Measurements from ENCODE around the gene S100A10. TPM values are rescaled to one million over a fixed set of nuclear protein-coding genes. Genes with fewer than 3 reads are reported as not detected.

S100A10 gene
- total RNA-seq, 2 experiments from 2014 or later, result 333 to 424 TPM

DNA sequence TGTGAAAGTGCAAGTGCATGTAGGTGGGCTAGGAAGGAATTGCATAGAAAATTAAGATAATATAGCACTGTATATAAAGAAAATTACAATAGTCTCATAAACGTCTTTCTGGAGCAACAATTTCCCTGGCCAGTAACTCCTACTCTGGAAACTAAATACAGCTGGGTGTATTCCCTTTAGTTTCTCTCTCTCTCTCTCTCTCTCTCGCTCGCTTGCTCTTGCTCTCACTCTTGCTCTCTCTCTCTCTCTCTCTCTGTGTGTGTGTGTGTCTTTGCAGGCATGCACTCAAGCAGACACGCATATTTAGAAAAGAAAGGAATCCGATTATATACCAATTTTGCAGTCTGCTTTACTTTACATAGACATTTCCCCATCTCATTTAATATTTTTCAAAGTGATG is 14.7 kb downstream of the S100A10 start:
- Mint-ChIP-seq H3K27ac (no peak overlapping the region), H3K4me3 (no peak overlapping the region), H3K9me3 (ENCODE audit: low read depth) (no peaks in the 10 kb centered on the region), H3K4me1 (peaks cover 23% of the 10 kb centered on the region), H3K27me3 (peaks cover 15% of the 10 kb centered on the region), H3K36me3 (peaks cover 38% of the 10 kb centered on the region)
- DNase-seq (no peak), ATAC-seq (no peak)
- CTCF ChIA-PET, result interaction anchor here (0.6 to 13.7 kb wide), 3 partner anchors 11 to 895 kb away, joined by 3 to 174 read pairs (median 24); partner anchors contain the start of gene S100A10

DNA sequence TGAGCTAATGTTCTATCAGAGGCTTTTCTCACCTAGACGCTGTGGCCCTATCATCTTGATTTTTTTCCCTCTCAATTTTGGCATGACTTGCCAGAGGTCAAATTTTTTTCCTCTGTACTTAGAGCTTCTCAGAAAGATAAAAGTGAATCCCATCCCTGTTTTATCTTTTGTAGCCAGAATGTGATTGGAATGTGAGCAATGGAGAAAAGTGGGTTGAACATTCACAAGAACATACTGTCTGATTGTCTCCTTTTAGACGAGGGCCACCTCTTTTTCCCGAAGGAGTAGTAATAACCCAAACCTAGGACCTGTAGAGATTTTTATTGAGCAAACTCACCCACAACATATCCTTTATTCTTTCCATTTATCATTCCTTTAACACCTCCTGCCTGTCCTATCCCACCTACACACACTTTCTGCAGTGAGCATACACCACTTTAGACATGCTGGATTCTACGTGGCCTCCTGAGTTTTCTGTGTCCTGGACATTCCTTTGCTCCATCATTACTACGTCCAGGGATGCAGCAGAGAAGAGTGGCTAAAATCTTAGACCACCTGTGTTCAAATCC is 15.9 kb downstream of the S100A10 start:
- no peak overlapping the region for H3K4me3 Mint-ChIP-seq
- ATAC-seq (no peak), DNase-seq (no peak)
- CTCF ChIA-PET, result interaction anchor here (0.7 to 3.8 kb wide), 6 partner anchors 10 to 24 kb away, joined by 3 to 24 read pairs (median 8); partner anchors contain the start of gene S100A10
- H3K9me3 Mint-ChIP-seq (ENCODE audit: low read depth), result no peaks in the 10 kb centered on the region
- H3K27ac Mint-ChIP-seq, result no peak overlapping the region
- H3K36me3 Mint-ChIP-seq, result peaks cover 26% of the 10 kb centered on the region
- H3K27me3 Mint-ChIP-seq, result peaks cover 17% of the 10 kb centered on the region
- H3K4me1 Mint-ChIP-seq, result peaks cover 21% of the 10 kb centered on the region

DNA sequence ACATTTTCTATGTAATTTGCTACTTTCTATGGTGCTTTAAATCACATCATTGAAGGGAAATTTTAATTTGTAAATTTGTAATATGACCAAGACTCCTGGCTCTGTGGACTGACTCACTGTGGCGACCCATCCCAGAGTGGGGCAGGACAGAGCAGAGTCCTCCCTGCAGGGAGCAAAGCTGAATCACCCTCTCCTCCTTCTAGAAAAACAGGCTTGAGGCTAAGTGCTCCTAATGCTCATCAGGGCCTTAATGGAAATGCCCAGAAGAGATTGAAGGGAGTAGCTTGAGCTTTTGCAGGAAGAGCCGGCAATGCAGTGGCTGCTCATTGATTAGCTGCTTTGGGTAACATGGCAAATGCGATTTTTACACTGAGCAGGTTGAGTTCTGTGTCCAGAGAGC is 16.8 kb downstream of the S100A10 start:
- no peak overlapping the region for H3K4me3 Mint-ChIP-seq
- no peak overlapping the region for H3K27ac Mint-ChIP-seq
- no peaks in the 10 kb centered on the region for H3K9me3 Mint-ChIP-seq (ENCODE audit: low read depth)
- peaks cover 22% of the 10 kb centered on the region for H3K4me1 Mint-ChIP-seq
- ATAC-seq, result no peak
- peaks cover 17% of the 10 kb centered on the region for H3K27me3 Mint-ChIP-seq
- H3K36me3 Mint-ChIP-seq, result peaks cover 19% of the 10 kb centered on the region
- CTCF ChIA-PET, result interaction anchor here (0.8 to 3.8 kb wide), 8 partner anchors 9 to 72 kb away, joined by 3 to 24 read pairs (median 4); partner anchors contain the start of gene S100A10
- no peak for DNase-seq

DNA sequence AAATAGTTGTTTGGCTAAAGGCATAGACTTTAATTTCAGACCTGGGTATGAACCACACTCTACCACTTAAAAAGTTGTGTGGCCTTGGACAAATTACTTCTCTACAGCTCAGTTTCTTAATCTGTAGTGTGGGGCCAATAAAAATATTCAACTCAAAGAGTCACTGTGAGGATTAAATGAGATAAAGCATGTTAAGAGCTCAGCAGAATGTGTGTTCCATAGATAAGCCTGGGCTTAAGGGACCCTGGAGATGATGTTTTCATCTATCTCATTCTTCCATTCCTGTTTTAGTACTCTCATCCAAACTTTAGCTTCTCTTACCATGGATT is 17.7 kb downstream of the S100A10 start:
- CTCF ChIA-PET, result interaction anchor here (0.8 to 3.8 kb wide), 7 partner anchors 8 to 73 kb away, joined by 3 to 24 read pairs (median 5); no protein-coding TSS in a partner anchor
- Mint-ChIP-seq H3K9me3 (ENCODE audit: low read depth) (no peaks in the 10 kb centered on the region), H3K4me3 (no peak overlapping the region), H3K27ac (no peak overlapping the region), H3K4me1 (peaks cover 20% of the 10 kb centered on the region), H3K36me3 (peaks cover 10% of the 10 kb centered on the region), H3K27me3 (peaks cover 17% of the 10 kb centered on the region)
- no peak for DNase-seq
- ATAC-seq, result no peak

DNA sequence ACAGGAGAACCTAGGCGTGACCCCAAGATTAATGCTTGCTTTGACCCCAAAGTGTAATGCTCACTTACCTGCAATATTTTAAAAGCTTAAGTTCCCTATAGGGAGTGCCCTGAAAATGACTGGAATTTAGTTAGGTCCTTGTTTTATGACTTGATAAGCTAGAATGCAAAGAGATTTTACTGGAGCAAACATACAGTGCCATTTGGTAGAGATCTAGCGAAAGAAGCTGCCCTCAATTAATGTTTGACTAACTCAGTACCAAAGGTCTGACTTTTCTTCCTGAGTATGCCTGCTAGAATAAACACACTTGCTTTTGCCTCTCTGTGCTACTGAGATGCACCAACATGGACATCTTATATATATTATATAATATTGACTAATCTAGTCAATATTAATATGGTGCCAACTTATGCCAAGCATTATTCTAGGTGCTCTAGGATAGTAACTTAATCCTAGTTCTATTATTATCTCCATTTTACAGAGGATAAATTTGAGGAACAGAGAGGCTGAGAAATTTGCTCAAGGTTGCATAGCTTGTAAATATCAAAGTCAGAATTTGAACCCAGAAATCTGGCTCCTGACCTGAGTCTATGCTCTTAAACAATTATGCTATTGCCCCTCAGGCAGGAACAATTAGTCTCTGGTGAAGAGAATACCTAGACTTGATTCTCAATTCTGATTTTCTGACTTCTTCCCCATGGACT is 18.2 kb downstream of the S100A10 start:
- Mint-ChIP-seq H3K4me3 (no peak overlapping the region), H3K27me3 (peaks cover 17% of the 10 kb centered on the region)
- CTCF ChIA-PET, result interaction anchor here (0.8 to 3.8 kb wide), 7 partner anchors 8 to 27 kb away, joined by 3 to 24 read pairs (median 5); no protein-coding TSS in a partner anchor

DNA sequence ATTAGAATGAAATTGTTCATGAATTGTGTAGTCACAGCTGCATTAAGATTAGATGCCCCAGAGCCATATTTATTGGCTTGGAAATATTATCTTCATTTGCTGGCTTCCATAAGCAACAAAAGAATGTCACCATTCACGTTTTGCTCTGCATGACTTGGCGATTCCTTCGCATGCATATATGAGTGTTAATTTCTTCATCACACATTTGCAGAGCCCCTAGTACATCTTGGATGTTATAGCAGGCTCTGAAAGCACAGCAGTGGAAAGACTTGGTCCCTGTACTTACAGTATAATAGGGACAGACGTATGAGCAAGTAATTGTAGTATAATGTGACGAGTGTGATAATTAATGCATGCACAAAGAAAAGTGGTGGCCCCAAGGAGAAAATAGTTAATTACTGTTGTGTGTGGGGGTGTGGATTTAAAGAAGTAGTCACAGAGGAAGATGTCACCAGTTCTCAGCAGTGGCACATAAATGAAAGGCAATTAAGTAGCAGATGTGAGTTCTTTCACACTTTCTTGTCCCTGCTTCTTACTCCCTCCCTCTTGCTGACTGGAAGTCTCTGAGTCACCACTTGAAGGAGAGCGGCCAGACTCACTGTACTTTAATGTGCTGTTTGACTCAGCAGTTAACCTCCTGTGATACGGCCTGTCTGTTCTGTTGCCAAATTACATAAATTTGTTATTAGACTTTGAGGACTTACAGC is 21.0 kb downstream of the S100A10 start:
- Mint-ChIP-seq H3K9me3 (ENCODE audit: low read depth) (no peaks in the 10 kb centered on the region), H3K4me1 (peaks cover 23% of the 10 kb centered on the region), H3K27ac (no peak overlapping the region), H3K4me3 (no peak overlapping the region), H3K27me3 (peaks cover 15% of the 10 kb centered on the region), H3K36me3 (no peaks in the 10 kb centered on the region)
- ATAC-seq, result peak; percentile 92
- DNase-seq, result peak; percentile 71
- CTCF ChIA-PET, result interaction anchor here (0.8 to 15.6 kb wide), 3 partner anchors 11 to 40 kb away, joined by 4 to 522 read pairs (median 5); partner anchors contain the start of gene S100A10

More for the DNA sequence above, 18.2 kb downstream of the S100A10 start:
- peaks cover 6% of the 10 kb centered on the region for H3K36me3 Mint-ChIP-seq
- no peak for ATAC-seq
- no peak overlapping the region for H3K27ac Mint-ChIP-seq
- peaks cover 20% of the 10 kb centered on the region for H3K4me1 Mint-ChIP-seq
- no peak for DNase-seq
- H3K9me3 Mint-ChIP-seq (ENCODE audit: low read depth), result no peaks in the 10 kb centered on the region

DNA sequence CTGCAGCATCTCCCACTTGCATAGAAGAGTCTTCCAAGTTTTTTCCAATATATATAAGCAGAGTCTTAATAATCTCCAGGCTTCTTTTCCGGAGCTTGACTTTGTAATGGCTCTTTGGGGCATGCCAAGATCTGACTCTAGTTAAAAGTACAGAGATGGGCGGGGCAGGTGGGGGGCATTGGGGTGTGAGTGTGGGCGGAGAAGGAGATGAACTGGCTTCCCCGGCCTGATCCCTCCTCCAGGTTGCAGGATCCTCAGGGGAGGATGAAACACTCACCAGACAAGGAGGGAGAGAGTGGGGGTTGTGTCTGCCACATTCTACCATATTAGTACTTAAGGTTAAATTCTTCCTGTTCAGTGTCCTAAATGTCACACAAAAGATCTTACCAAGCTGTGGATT is 23.0 kb downstream of the S100A10 start:
- no peaks in the 10 kb centered on the region for H3K9me3 Mint-ChIP-seq (ENCODE audit: low read depth)
- no peak overlapping the region for H3K27ac Mint-ChIP-seq
- H3K4me1 Mint-ChIP-seq, result peaks cover 24% of the 10 kb centered on the region
- ATAC-seq (no peak), DNase-seq (no peak)
- no peak overlapping the region for H3K4me3 Mint-ChIP-seq
- H3K27me3 Mint-ChIP-seq, result peaks cover 14% of the 10 kb centered on the region
- CTCF ChIA-PET, result interaction anchor here (0.8 to 15.6 kb wide), 4 partner anchors 10 to 44 kb away, joined by 3 to 522 read pairs (median 72); partner anchors contain the start of gene S100A10
- H3K36me3 Mint-ChIP-seq, result no peaks in the 10 kb centered on the region

DNA sequence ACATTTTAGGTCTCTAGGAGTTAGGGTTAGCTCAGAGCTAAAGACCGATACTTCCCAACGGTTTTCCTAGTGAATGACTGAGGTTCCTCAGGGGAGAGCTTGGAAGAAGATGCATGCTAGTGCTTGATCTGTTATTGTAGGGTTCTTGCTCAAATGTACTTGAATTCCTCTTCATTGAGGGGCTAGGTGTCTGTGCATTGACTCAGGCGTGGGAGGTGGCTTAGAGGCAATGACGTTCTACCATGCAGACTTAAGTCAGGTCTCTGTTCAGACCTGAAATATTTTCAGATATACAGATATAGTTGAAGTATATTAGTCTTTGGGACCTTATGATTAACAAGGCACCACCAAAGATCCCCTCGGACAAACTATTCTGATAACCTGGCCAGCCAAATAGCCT is 23.5 kb downstream of the S100A10 start:
- DNase-seq (no peak), ATAC-seq (no peak)
- H3K36me3 Mint-ChIP-seq, result no peaks in the 10 kb centered on the region
- H3K27ac Mint-ChIP-seq, result no peak overlapping the region
- no peaks in the 10 kb centered on the region for H3K9me3 Mint-ChIP-seq (ENCODE audit: low read depth)
- H3K4me1 Mint-ChIP-seq, result peaks cover 24% of the 10 kb centered on the region
- H3K27me3 Mint-ChIP-seq, result peaks cover 16% of the 10 kb centered on the region
- CTCF ChIA-PET, result interaction anchor here (2.6 to 15.6 kb wide), 5 partner anchors 13 to 65 kb away, joined by 22 to 522 read pairs (median 46); partner anchors contain the start of genes S100A10 and S100A11
- no peak overlapping the region for H3K4me3 Mint-ChIP-seq

DNA sequence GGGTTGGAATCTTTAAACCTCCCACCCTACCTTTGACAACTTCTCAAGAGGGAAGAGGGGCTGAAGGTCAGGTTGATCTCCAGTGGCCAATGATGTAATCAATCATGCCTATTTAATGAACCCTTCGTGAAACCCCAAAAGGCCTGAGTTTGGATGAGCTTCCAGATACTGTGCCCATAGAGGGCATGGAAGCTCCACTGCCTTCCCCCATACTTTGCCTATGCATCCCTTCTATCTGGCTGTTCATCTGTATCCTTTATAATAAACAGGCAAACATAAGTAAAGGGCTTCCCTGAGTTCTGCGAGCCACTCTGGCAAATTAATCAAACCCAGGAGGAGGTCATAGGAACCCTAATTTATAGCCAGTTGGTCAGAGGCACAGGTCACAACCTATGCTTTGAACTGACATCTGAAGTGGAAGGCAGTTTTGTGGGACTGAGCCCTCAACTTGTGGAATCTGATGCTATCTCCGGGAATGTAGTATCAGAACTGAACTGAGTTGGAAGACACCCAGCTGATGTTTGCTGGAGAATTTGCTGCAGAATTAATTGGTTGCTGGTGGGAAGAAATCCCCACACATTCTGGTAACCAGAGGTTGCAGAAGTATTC is 24.8 kb downstream of the S100A10 start:
- peaks cover 12% of the 10 kb centered on the region for H3K27me3 Mint-ChIP-seq
- CTCF ChIA-PET, result interaction anchor here (1.2 to 15.6 kb wide), 17 partner anchors 9 to 220 kb away, joined by 3 to 522 read pairs (median 9); partner anchors contain the start of genes S100A10 and S100A11
- ATAC-seq (no peak), DNase-seq (no peak)
- no peak overlapping the region for H3K4me3 Mint-ChIP-seq
- no peak overlapping the region for H3K27ac Mint-ChIP-seq
- H3K36me3 Mint-ChIP-seq, result no peaks in the 10 kb centered on the region
- H3K4me1 Mint-ChIP-seq, result peaks cover 23% of the 10 kb centered on the region
- H3K9me3 Mint-ChIP-seq (ENCODE audit: low read depth), result no peaks in the 10 kb centered on the region

DNA sequence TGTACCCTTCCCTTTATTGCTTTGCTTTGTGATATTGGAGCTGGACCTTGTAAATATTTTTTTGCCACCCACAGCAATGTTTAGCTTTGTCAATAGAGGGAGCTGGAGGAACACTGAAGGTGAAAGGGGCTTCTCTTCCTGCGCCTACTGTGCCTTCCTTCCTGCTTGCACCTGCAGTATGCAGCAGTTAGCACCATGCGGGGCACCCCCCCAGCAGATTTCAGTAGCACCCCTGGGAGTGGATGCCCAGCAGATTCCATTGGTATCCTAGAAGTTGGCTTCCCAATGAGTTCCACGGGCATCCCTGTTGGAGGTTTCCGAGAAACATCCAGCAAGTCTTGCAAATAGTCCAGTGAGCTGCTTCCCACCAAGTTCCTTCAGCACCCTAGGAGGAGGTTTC is 25.6 kb downstream of the S100A10 start:
- DNase-seq (peak; percentile 75), ATAC-seq (peak; percentile 92)
- H3K27ac Mint-ChIP-seq, result peak overlapping the region; percentile 47
- peaks cover 12% of the 10 kb centered on the region for H3K27me3 Mint-ChIP-seq
- no peak overlapping the region for H3K4me3 Mint-ChIP-seq
- H3K9me3 Mint-ChIP-seq (ENCODE audit: low read depth), result no peaks in the 10 kb centered on the region
- CTCF ChIA-PET, result interaction anchor here (0.7 to 15.6 kb wide), 30 partner anchors 9 to 221 kb away, joined by 3 to 522 read pairs (median 5); partner anchors contain the start of genes S100A10, S100A11 and THEM4
- peaks cover 17% of the 10 kb centered on the region for H3K4me1 Mint-ChIP-seq
- H3K36me3 Mint-ChIP-seq, result no peaks in the 10 kb centered on the region

DNA sequence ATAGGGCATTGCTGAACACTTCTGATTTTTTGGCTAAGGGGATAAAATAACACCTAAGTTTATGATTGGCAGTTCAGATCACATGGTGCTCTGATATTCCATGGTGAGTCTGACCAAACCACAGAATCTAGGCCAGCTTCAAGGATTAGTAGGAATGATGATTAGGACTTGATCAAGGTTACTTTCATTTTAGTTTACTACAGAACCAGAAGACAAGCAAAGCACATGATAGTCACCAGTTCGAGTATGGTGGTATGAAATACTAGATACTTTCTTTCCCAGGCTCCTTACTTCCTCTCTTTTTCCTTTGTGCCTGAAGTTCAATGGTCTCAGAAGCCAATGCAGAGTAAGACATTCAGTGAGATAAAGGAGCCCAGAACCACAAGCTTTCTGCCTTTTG is 26.6 kb downstream of the S100A10 start:
- Mint-ChIP-seq H3K9me3 (ENCODE audit: low read depth) (no peaks in the 10 kb centered on the region), H3K27ac (no peak overlapping the region), H3K4me1 (peaks cover 8% of the 10 kb centered on the region), H3K27me3 (peaks cover 14% of the 10 kb centered on the region), H3K4me3 (no peak overlapping the region), H3K36me3 (no peaks in the 10 kb centered on the region)
- ATAC-seq (no peak), DNase-seq (no peak)
- CTCF ChIA-PET, result interaction anchor here (1.0 to 15.6 kb wide), 14 partner anchors 8 to 78 kb away, joined by 3 to 522 read pairs (median 6); partner anchors contain the start of genes S100A10 and THEM4

DNA sequence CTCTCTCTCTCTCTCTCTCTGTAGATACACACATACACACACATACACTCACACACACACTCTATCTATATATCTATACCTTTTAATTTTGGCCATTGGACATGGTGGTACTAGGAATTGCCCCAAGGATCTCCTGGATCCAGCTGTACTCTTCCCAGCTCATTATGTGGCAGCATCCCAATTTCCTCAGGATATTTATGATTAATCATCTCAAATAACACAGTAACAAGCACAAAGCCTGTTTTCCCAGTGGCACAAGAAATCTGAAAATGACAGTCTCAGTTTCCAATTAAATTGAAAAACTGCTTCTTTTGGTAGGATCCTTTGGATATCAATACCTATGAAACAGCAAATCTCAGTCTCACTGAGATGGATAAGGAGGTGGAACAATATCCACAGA is 27.6 kb downstream of the S100A10 start:
- Mint-ChIP-seq H3K9me3 (ENCODE audit: low read depth) (no peaks in the 10 kb centered on the region), H3K4me3 (no peak overlapping the region), H3K36me3 (no peaks in the 10 kb centered on the region), H3K27ac (no peak overlapping the region), H3K27me3 (peaks cover 14% of the 10 kb centered on the region), H3K4me1 (peaks cover 8% of the 10 kb centered on the region)
- no peak for DNase-seq
- CTCF ChIA-PET, result interaction anchor here (2.4 to 15.6 kb wide), 4 partner anchors 17 to 48 kb away, joined by 7 to 522 read pairs (median 72); partner anchors contain the start of gene S100A10
- no peak for ATAC-seq
